GM19397 (cell line): ENCODE measurements around the gene GNB5.
"Not testable (repeated sequence)": the region's sequence is repeated elsewhere in the genome, so short reads cannot be mapped to it uniquely, and the experiment has no call there.

Source experiments
- ATAC-seq: cut with Tn5 transposase; IDR thresholded peaks from one replicate; pipeline ENCODE4 v1.9.1; 2021; ENCODE audit warnings: mild to moderate bottlenecking, moderate library complexity; ENCODE audit not compliant: unreplicated experiment

The GNB5 gene

GRCh38 chr15:52097180-52097579 is 94.0 kb downstream of the GNB5 start:
- no peak for ATAC-seq

- not testable (repeated sequence) for ATAC-seq
These were observed 94.7 kb downstream of the GNB5 start for GRCh38 chr15:52096536-52096935.

DNA sequence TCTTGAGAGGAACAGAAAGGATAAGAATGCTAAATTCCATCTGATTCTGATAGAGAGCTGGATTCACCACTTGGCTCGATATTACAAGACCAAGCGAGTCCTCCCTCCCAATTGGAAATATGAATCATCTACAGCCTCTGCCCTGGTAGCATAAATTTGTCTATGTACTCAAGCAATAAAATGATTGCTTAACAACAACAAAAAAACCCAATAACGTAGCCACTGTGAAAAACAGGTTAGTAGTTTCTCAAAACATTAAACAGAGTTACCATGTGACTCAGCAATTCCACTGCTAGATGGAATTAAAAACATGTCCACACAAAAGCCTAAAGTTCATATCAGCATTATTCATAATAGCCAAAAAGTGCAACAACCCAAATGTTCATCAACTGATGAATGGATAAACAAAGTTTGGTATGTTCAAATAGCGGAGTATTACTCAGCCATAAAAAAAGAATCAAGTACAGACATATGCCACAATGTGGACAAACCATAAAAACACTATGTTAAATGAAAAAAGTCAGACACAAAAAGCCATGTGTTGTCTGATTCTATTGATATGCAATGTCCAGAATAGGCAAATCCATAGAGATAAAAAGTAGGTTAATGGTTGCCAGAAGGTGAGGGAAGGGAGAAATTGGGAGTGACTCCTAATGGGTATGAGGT is 95.5 kb downstream of the GNB5 start:
- ATAC-seq, result no peak

DNA sequence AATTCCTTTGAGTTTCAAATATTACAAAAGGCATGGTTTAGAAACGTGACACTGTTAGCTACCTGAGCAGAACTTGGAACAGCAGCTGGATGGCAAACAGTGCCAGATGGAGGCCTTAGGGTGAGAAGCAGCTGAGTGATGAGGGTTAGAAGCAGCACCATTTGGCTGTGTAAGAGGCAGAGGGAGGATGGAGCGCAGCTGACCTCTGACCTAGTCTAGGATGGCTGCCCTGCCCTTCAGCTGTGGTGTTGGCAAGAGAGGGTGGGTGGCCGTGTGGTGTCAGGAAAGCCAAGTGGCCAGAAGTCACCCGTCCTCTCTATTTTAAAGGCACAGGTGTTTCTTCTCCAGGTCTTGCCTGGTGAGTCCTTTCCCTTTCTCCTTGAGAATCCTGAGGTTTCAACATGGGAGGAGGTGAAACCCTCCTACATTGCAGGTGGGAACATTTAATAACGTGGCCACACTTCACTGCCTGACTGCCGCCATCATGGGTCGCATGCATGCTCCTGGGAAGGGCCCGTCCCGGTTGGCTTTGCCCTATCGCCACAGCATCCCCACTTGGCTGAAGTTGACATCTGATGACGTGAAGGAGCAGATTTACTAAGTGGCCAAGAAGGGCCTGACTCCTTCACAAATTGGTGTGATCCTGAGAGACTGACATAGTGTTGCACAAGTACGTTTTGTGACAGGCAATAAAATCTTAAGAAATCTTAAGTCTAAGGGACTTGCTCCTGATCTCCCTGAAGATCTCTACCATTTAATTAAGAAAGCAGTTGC is 96.2 kb downstream of the GNB5 start:
- ATAC-seq, result no peak

- ATAC-seq, result no peak
These were observed 97.4 kb downstream of the GNB5 start for GRCh38 chr15:52093539-52094510.

- ATAC-seq, result no peak
These were observed 98.0 kb downstream of the GNB5 start for GRCh38 chr15:52093167-52093538.

- no peak for ATAC-seq
These were observed 101.0 kb downstream of the GNB5 start for GRCh38 chr15:52090193-52090592.

DNA sequence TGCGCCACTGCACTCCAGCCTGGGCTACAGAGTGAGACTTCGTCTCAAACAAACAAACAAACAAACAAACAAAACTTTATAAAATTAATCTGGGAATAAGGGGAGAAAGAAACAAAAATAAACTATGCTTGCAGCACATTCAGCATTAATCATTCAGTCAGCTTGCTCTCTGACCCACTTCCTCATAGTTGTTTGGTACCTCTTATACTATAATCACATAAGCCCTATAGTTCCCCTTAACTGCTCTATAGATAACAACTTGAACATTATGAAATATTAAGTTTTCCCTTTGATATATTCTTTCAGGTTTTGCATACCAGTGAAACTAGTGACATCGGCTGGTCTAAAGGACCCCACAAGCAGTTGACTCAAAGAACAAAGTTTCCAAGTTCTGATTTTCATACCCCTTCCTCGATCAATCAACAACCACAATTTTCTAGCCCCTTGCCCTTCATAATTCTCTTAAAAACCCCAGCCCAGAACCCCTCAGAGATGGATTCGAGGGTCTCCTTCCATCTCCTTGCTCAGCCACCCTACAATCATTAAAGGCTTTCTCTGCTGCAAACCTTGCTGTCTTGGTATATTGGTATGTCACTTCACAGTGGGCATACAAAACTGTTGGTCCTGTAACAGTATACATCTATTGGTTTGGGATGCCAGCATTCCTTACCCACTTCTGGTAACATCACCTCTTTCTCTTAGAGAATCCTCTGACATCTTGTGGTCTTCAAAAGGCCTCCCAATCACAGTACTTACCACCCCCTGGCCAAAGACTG is 105.0 kb downstream of the GNB5 start:
- ATAC-seq, result no peak

GRCh38 chr15:52085299-52085698 is 105.9 kb downstream of the GNB5 start:
- ATAC-seq, result no peak

GRCh38 chr15:52083603-52084002 is 107.6 kb downstream of the GNB5 start:
- ATAC-seq, result no peak

DNA sequence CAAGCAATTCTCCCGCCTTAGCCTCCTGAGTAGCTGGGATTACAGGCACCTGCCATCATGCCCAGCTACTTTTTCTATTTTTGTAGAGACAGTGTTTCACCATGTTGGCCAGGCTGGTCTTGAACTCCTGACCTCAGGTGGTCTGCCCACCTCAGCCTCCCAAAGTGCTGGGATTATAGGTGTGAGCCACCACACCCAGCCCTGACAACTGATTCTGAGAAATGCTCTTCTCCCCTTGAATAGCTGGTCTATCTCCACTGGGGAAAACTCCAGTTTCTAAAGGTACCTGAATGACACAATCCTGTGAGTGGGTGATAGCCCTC is 108.2 kb downstream of the GNB5 start:
- ATAC-seq, result peak; percentile 3

DNA sequence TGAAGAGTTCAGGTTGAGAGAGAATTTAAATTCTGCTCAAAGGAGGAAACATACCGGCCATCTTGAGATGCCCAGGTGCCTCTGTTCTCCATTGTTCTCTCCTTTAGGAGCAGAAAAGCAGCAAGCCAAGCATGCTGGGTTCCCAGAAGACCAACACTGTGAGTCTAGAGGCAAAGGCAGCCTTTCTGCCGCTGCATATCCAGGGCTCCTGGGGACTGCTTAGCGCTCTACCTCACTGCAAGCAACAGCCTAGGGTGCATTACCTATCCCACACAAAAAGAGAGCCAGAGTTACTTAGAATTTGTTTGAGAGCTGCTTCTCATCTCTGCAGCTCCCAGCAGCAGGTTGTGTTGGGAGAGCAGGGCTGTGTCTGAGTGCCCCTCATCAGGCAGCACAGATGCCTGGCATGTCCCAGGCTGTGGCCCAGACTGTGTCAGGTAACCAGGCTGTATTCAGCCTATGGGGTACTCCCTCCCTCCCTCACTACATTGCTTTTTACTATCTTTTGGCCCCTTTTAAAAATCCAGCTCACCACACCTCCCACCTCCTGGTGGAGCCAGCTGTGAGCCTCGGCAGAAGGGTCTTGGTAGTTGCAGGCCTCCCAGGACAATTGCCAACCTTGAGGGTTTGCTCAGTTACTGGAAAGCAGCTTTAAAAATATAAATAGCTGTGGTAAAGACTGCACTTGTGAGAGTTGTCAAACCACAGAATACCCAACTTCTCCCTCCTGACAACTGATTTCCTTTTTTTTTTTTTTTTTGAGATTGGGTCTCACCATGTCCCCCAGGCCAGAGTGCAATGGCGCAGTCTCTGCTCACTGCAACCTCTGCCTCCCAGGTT is 108.8 kb downstream of the GNB5 start:
- peak; percentile 72 for ATAC-seq

DNA sequence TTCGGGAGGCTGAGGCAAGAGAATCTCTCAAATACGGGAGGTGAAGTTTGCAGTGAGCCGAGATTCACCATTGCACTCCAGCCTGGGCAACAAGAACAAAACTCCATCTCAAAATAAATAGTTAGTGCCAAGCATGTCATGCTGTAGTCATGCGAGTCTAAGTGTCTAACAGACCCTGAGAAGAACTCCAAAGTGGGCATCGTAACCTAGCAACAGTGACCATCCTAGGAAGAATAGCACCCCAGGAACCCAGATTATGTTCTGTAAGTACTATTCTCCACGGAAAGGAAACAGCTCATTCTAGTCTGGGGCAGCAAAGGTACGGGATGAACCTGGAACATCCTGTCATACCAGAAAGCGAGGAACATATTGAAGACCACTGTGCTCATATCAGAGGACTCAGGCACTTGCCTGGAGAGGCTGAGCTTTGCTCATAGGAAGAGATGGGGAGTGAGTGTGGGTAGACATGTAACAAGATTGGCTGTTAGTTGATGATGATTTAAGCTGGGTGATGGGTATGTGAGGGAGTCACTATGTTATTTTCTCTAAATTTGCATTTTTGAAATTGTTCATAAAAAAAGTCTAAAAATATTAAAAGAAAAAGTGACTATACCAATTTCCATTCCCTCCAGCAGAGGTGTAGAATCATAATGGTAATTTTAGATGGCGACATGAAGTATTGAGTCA is 110.3 kb downstream of the GNB5 start:
- ATAC-seq, result no peak

DNA sequence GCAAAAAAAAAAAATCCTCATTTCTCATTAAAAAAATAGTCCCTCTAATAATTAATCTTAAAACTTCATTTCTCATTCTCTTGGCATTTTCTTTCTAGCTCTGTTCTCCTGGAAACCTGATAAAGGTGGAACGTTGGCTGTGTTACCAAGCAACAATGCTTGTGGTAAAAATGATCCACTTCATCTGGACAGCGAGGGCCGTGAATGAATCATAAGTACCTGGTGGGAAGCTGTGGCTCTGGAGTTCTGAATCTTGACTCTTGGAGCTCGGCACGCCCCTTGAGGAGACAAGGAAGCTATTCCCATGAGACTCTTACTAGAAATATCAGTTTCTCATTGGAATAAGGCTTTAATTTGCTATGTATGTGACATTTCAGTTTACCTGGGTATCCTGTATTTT is 111.2 kb downstream of the GNB5 start:
- ATAC-seq, result no peak

DNA sequence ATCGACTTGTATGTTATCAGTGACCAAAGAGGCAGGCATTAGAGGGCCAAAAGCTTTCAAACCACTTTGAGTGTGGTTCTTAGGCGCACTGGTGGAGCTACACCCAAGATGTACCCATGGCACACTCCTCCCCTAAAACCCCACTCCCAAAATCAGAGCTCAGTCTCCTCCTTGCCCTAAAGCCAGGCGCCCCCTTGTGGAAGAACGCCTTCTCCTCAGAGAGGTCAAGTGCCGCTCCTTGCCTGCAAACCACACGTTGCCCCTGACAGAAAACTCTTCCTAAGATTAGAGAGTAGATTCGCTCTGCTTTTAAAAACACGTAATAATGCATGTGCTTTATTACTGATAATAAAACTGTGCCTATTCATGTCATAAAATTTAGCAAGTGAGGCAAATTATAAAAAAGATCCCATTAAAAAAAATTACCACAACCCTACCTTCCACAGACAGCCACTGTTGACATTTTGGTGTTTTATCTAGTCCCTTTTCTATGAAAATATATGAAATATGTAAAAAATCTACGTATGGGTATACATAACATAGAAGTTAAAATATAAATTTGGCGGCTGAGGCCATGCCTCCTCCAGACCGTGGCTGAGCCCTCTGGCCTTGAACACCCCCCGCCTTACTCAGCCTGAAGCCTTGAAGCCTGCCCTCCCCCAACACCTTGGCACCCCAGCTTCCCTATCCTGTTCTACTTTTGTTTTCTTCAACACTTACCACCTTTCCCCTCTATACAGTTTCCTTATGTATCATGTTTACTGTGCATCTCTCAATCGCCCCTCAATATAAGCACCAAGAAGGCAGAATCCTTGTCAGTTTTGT is 112.1 kb downstream of the GNB5 start:
- ATAC-seq, result no peak

DNA sequence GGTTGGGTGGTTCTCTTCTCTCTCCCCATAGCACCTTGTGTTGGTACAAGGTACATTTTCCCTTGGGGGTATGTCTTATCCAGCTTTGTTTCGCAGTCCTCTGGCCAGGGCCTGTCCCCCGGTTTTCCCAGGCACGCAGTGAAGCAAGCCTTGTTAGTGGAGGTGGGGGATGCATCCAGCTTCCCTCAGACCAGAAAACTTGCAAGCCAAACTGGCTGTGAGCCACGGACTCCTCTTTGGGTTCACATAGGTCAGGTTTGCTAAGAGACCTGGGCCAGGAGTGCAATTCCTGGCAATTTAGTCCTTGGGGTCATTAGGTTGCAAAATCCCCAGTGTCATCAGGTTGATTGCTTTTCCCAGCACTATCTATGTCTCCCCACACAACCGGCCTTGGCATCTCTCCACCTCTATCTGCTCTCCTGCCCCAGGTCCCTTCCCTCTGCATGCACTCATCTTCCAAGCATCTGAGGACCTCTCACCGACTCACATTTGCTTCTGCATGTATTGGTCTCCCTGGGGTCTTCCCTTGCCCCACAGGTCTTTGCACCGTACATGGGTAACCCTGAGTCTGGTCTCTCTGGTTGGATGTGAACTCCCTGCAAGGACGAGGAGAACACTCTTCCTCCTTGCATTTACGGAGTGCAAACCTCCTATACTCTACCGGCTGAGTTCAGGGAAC is 112.9 kb downstream of the GNB5 start:
- no peak for ATAC-seq

DNA sequence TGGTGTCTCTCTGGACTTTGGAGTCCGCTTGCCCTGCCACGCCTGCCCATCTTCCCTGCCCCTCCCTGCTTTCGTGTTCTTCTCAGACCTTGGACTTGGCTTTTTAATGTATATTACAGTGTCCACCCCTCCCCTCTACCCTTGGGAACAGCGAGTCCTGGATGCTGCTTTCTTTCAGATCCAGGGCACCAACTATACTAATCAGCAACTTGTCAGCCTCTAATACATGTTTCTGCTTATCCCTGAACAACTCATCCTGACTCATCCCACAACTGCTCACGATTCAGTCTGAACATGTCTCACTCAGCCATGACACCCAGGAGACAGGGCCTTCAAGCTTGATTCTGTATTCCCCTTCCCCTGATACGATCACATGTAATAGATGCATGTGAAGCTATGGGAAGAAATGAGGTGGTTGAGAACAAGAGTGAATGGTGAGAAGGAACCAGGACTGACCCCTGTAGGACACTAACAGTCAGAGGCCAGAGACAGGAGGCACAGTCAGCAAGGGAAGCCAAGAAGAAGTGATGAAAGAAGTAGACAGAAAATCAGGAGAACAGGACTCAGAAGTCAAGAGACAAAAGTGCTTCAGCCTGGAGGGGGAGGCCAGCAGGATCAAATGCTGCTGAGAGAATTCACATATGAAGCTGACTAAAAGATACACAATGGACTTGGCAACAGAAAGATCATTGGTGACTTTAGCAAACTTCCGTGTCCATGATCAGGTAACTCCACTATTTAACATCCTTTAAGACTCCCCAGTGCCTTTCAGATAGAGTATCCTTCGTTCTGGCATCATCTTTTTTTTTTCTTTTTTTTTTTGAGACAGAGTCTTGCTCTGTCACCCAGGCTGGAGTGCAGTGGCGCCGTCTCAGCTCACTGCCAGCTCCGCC is 114.1 kb downstream of the GNB5 start:
- no peak for ATAC-seq
